A172 (cell line): ENCODE results near the gene THEMIS2. TPM values are rescaled to one million over a fixed set of nuclear protein-coding genes. Genes with fewer than 3 reads are reported as not detected.
A peak's percentile ranks its signal among the peaks of the same experiment; 100 is the strongest.
"Not testable (repeated sequence)": the region's sequence is repeated elsewhere in the genome, so short reads cannot be mapped to it uniquely, and the experiment has no call there.

ENCODE experiments used
- DNase-seq: peaks from one replicate; pipeline ENCODE4 v3.0.0-alpha.2; 2015; ENCODE audit warnings: low spot score
- total RNA-seq: library from RNA; depleted of rRNA; stranded (reverse); fragments of >200 nt; shearing (Covaris generic); gene quantifications from 2 replicates; pipeline ENCODE4 v1.2.3, GENCODE V29; 2014; rRNA removed

Gene THEMIS2
- total RNA-seq: not detected in 2 replicates

GRCh38 chr1:27872059-27872801, at the start of gene THEMIS2:
TSS of gene THEMIS2 (plus strand) at chr1:27872544. CDS start at chr1:27872572, 28 bp downstream.
- no peak for DNase-seq

GRCh38 chr1:27823784-27824183, 48.6 kb upstream of the THEMIS2 start:
- DNase-seq: no peak

- no peak for DNase-seq
Measured at GRCh38 chr1:27824411-27824810, 47.9 kb upstream of the THEMIS2 start.

GRCh38 chr1:27829339-27829960, 42.9 kb upstream of the THEMIS2 start:
- not testable (repeated sequence) for DNase-seq

- peak; percentile 84 for DNase-seq
Measured at GRCh38 chr1:27830621-27831440, 41.5 kb upstream of the THEMIS2 start, which contains the start of gene PPP1R8. TSS of gene PPP1R8 (plus strand) at chr1:27830782. CDS start at chr1:27830836, 54 bp downstream.

- no peak for DNase-seq
Measured at GRCh38 chr1:27831568-27832410, 40.6 kb upstream of the THEMIS2 start.

GRCh38 chr1:27832762-27833161, 39.6 kb upstream of the THEMIS2 start:
- peak; percentile 14 for DNase-seq

GRCh38 chr1:27833470-27833869, 38.9 kb upstream of the THEMIS2 start:
- DNase-seq: no peak

GRCh38 chr1:27835046-27835445, 37.3 kb upstream of the THEMIS2 start:
- DNase-seq: no peak

- no peak for DNase-seq
Measured at GRCh38 chr1:27835501-27835900, 36.8 kb upstream of the THEMIS2 start.

- DNase-seq: no peak
Measured at GRCh38 chr1:27849951-27850350, 22.4 kb upstream of the THEMIS2 start.

- DNase-seq: no peak
Measured at GRCh38 chr1:27855085-27855484, 17.3 kb upstream of the THEMIS2 start.

GRCh38 chr1:27856561-27857343, 15.6 kb upstream of the THEMIS2 start:
- no peak for DNase-seq

GRCh38 chr1:27857552-27857951, 14.8 kb upstream of the THEMIS2 start:
- DNase-seq: not testable (repeated sequence)

GRCh38 chr1:27858072-27858948, 14.0 kb upstream of the THEMIS2 start:
- DNase-seq: peak; percentile 59

GRCh38 chr1:27858949-27859576, 13.3 kb upstream of the THEMIS2 start:
- no peak for DNase-seq

GRCh38 chr1:27861436-27861835, 10.9 kb upstream of the THEMIS2 start:
- DNase-seq: no peak

- no peak for DNase-seq
Measured at GRCh38 chr1:27862004-27862403, 10.3 kb upstream of the THEMIS2 start.
